BE2C (cell line): ENCODE data around the gene CDNF.
"Not testable (repeated sequence)": the region's sequence is repeated elsewhere in the genome, so short reads cannot be mapped to it uniquely, and the experiment has no call there.

Experiments used
- DNase-seq: peaks from one replicate; pipeline ENCODE4 v3.0.0-alpha.2; 2020
- H3K27me3 ChIP-seq: fragments of 250-450 bp; sonication (Bioruptor Pico); 2 replicates; pipeline ENCODE4 v1.5.1; 2020; ENCODE audit warnings: mild to moderate bottlenecking
- H3K36me3 ChIP-seq: fragments of 250-450 bp; sonication (Bioruptor Pico); 2 replicates; pipeline ENCODE4 v1.5.1; 2020; ENCODE audit warnings: mild to moderate bottlenecking
- H3K4me1 ChIP-seq: fragments of 250-450 bp; sonication (Bioruptor Pico); 2 replicates; pipeline ENCODE4 v1.5.1; 2020
- H3K4me3 ChIP-seq: 2 replicates; pipeline ENCODE4 v1.5.1; 2011; ENCODE audit warnings: low read depth, low read length
- H3K9me3 ChIP-seq: fragments of 250-450 bp; sonication (Bioruptor Pico); 2 replicates; pipeline ENCODE4 v1.5.1; 2020
- CTCF ChIP-seq: IDR thresholded peaks from 2 replicates; pipeline ENCODE4 v1.5.1; 2012; ENCODE audit warnings: mild to moderate bottlenecking, low read depth, low read length

The CDNF gene

GRCh38 chr10:14878266-14879123 lies 40.7 kb upstream of the CDNF start, which contains the start of gene SUV39H2:
Gene SUV39H2, plus strand, starts transcription at chr10:14878866. Its CDS starts 23 bp downstream, at chr10:14878889.
- Histone ChIP-seq H3K36me3 (no peaks in the 10 kb centered on the region; the same call in 1 of the 2 replicates), H3K27me3 (no peaks in the 10 kb centered on the region), H3K4me3 (peak within 1 kb of the TSS; percentile 95), H3K4me1 (peaks cover 1% of the 10 kb centered on the region), H3K9me3 (no peaks in the 10 kb centered on the region)
- no peak for TF ChIP-seq CTCF
- peak; percentile 95 for DNase-seq

- no peak for TF ChIP-seq CTCF
These were observed 38.9 kb upstream of the CDNF start for GRCh38 chr10:14876764-14877163.

GRCh38 chr10:14875941-14876340 lies 38.1 kb upstream of the CDNF start:
- DNase-seq = no peak
- Histone ChIP-seq H3K36me3 (no peaks in the 10 kb centered on the region), H3K9me3 (no peaks in the 10 kb centered on the region), H3K4me1 (peaks cover 2% of the 10 kb centered on the region), H3K27me3 (no peaks in the 10 kb centered on the region), H3K4me3 (no peak overlapping the region)
- TF ChIP-seq CTCF = no peak

More at GRCh38 chr10:14876764-14877163, 38.9 kb upstream of the CDNF start:
- Histone ChIP-seq H3K27me3 (no peaks in the 10 kb centered on the region), H3K4me1 (peaks cover 2% of the 10 kb centered on the region), H3K9me3 (no peaks in the 10 kb centered on the region), H3K4me3 (no peak overlapping the region), H3K36me3 (no peaks in the 10 kb centered on the region; the same call in 1 of the 2 replicates)
- DNase-seq = no peak

- Histone ChIP-seq H3K36me3 (peaks cover 7% of the 10 kb centered on the region), H3K9me3 (no peaks in the 10 kb centered on the region), H3K27me3 (no peaks in the 10 kb centered on the region), H3K4me1 (peaks cover 2% of the 10 kb centered on the region), H3K4me3 (no peak overlapping the region)
- DNase-seq = no peak
- TF ChIP-seq CTCF = no peak
These were observed 35.4 kb upstream of the CDNF start for GRCh38 chr10:14873090-14873760.

GRCh38 chr10:14864871-14865270 lies 27.0 kb upstream of the CDNF start:
- DNase-seq, H3K9me3 ChIP-seq, H3K4me3 ChIP-seq, H3K27me3 ChIP-seq, H3K4me1 ChIP-seq: not testable (repeated sequence)
- H3K36me3 ChIP-seq = peaks cover 14% of the 10 kb centered on the region

GRCh38 chr10:14864466-14864865 lies 26.6 kb upstream of the CDNF start:
- not testable (repeated sequence) for H3K27me3 ChIP-seq, DNase-seq, H3K4me3 ChIP-seq, H3K4me1 ChIP-seq, H3K9me3 ChIP-seq
- peaks cover 11% of the 10 kb centered on the region for H3K36me3 ChIP-seq

GRCh38 chr10:14860791-14861190 lies 23.0 kb upstream of the CDNF start:
- Histone ChIP-seq H3K4me3 (no peak overlapping the region), H3K9me3 (no peaks in the 10 kb centered on the region), H3K36me3 (no peaks in the 10 kb centered on the region; the same call in 1 of the 2 replicates), H3K4me1 (no peaks in the 10 kb centered on the region), H3K27me3 (no peaks in the 10 kb centered on the region)
- DNase-seq = no peak
- TF ChIP-seq CTCF = no peak
